Stomach (tissue), 4 donors: Measurements from ENCODE around the gene PTPRF.

ENCODE experiments used
- CTCF ChIP-seq, 7 experiments: fragments of 450-650 bp in 4 of 7; fragments of 200-600 bp in 3 of 7; sonication (generic) in 3 of 7; IDR thresholded peaks; one replicate each; pipeline ENCODE4 v1.5.1; 2016 to 2019; ENCODE audit warnings: antibody characterized with exemption in 7 of 7, control low read depth in 2 of 7, mild to moderate bottlenecking in 1 of 7
- POLR2A ChIP-seq, 4 donors: fragments of 450-650 bp; IDR thresholded peaks; one replicate each; pipeline ENCODE4 v1.6.1; 2016; ENCODE audit warnings: antibody characterized with exemption in 4 of 4, control low read depth in 2 of 4, mild to moderate bottlenecking in 1 of 4, moderate library complexity in 1 of 4
- POLR2AphosphoS5 ChIP-seq, 3 donors: sonication (generic); formaldehyde crosslinking; IDR thresholded peaks; one replicate each; pipeline ENCODE4 v1.6.1; 2016; ENCODE audit warnings: antibody characterized with exemption in 3 of 3

DNA sequence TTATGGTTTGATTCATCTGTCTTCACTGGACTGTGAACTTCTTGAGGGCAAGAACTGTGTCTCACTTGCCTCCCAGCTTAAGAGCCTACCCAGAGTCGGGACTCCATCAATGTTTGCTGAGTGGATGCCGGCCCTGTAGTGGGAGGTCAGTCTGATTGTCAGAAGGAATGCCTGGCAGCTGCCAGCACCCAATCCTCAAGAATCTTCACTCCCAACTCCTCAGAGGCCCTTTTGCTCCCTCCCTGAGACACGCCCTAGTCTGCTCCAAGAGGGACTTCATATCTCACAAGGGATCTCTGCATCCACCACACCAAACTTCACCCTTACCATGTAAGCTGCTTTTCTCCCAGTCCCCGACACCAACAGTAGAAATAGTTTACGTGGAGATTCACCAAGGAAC is 104.0 kb downstream of the PTPRF start:
- TF ChIP-seq CTCF (IDR thresholded peaks at IDR 0.05) (no peak), POLR2A (IDR thresholded peaks at IDR 0.05) (no peak), POLR2AphosphoS5 (IDR thresholded peaks at IDR 0.05) (no peak)
